Stomach smooth muscle (tissue), 2 donors: ENCODE data around the gene INPP5A.
"Not testable (repeated sequence)": the region's sequence is repeated elsewhere in the genome, so short reads cannot be mapped to it uniquely, and the experiment has no call there.

Experiments used
- H3K27ac ChIP-seq: one replicate; pipeline ENCODE4 v1.7.0; 2013; ENCODE audit warnings: mild to moderate bottlenecking, low read length, inconsistent platforms
- H3K27me3 ChIP-seq, 2 donors: one replicate each; pipeline ENCODE4 v1.7.0; 2013; ENCODE audit warnings: low read length in 2 of 2; ENCODE audit not compliant: insufficient read depth in 2 of 2, control insufficient read depth in 1 of 2
- H3K36me3 ChIP-seq, 2 donors: one replicate each; pipeline ENCODE4 v1.7.0; 2013; ENCODE audit warnings: low read length in 2 of 2; ENCODE audit not compliant: control insufficient read depth in 2 of 2, insufficient read depth in 2 of 2
- H3K4me1 ChIP-seq: one replicate; pipeline ENCODE4 v1.7.0; 2013; ENCODE audit warnings: low read length; ENCODE audit not compliant: control insufficient read depth, insufficient read depth
- H3K4me3 ChIP-seq, 2 donors: one replicate each; pipeline ENCODE4 v1.7.0; 2013; ENCODE audit warnings: low read length in 2 of 2
- H3K9ac ChIP-seq, 2 donors: one replicate each; pipeline ENCODE4 v1.7.0; 2013; ENCODE audit warnings: low read length in 2 of 2, mild to moderate bottlenecking in 1 of 2
- H3K9me3 ChIP-seq, 2 donors: one replicate each; pipeline ENCODE4 v1.7.0; 2013; ENCODE audit warnings: low read length in 2 of 2; ENCODE audit not compliant: control insufficient read depth in 2 of 2
- donor health status: healthy.
- donor health status: Pancreatic carcinoma.

Gene INPP5A

DNA sequence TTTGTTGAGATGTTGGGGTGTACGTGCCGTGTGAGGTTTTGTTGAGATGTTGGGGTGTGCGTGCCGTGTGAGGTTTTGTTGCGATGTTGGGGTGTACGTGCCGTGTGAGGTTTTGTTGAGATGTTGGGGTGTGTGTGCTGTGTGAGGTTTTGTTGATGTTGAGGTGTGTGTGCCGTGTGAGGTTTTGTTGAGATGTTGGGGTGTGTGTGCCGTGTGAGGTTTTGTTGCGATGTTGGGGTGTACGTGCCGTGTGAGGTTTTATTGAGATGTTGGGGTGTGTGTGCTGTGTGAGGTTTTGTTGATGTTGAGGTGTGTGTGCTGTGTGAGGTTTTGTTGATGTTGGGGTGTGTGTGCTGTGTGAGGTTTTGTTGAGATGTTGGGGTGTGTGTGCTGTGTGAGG lies 35.4 kb downstream of the INPP5A start:
- Histone ChIP-seq H3K4me1 (peaks cover 63% of the 10 kb centered on the region), H3K4me3 (peak overlapping the region in 1 of 2 donors; percentile 44)
- not testable (repeated sequence) for H3K9me3 ChIP-seq, H3K36me3 ChIP-seq, H3K9ac ChIP-seq, H3K27ac ChIP-seq, H3K27me3 ChIP-seq

DNA sequence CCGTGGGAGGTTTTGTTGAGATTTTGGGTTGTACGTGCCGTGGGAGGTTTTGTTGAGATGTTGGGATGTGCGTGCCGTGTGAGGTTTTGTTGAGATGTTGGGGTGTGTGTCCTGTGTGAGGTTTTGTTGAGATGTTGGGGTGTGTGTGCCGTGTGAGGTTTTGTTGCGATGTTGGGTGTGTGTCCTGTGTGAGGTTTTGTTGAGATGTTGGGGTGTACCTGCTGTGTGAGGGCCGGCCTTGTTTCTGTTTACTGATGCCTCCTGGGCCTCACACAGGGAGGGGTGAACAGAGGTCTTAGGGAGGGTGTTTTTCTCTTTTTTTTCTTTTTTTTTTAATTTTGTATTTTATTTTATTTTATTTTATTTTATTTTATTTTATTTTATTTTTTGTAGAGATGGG lies 36.7 kb downstream of the INPP5A start:
- Histone ChIP-seq H3K36me3 (no peaks in the 10 kb centered on the region), H3K27ac (no peak overlapping the region)

DNA sequence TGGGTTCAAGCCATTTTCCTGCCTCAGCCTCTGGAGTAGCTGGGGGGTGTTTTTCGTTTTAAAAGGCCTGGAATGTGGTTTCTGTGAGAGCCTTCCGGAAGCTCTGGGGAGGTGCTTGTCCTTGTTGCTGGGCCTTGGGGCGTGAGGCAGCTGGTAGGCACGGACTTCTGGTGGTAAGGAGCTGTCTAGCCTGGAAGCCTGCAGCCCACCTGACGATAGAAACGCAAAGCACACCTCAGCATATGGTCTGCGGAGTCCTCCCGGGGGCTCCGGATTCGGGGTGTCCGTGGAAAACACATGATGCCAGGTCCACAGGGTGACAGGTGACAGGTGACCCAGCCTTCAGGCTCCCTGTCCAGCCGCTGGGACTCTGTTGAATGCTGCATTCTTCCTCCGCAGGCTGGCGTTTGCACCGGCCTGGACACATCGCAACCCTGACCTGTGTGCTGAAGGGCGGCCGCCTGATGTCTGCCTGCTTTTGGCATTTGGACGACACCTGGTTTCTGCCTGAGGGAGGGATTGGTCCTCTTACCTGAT lies 37.3 kb downstream of the INPP5A start:
- H3K9me3 ChIP-seq, result no peaks in the 10 kb centered on the region
- peaks cover 82% of the 10 kb centered on the region for H3K4me1 ChIP-seq
- H3K27me3 ChIP-seq, result no peaks in the 10 kb centered on the region
- peak overlapping the region in 1 of 2 donors; percentile 13 for H3K9ac ChIP-seq
- peak overlapping the region; percentile 21 to 62 for H3K4me3 ChIP-seq
- H3K27ac ChIP-seq, result peak overlapping the region; percentile 74
- no peaks in the 10 kb centered on the region for H3K36me3 ChIP-seq

More for the DNA sequence above, 36.7 kb downstream of the INPP5A start:
- Histone ChIP-seq H3K4me3 (no peak overlapping the region), H3K9me3 (no peaks in the 10 kb centered on the region), H3K4me1 (peaks cover 76% of the 10 kb centered on the region), H3K27me3 (no peaks in the 10 kb centered on the region), H3K9ac (no peak overlapping the region)

DNA sequence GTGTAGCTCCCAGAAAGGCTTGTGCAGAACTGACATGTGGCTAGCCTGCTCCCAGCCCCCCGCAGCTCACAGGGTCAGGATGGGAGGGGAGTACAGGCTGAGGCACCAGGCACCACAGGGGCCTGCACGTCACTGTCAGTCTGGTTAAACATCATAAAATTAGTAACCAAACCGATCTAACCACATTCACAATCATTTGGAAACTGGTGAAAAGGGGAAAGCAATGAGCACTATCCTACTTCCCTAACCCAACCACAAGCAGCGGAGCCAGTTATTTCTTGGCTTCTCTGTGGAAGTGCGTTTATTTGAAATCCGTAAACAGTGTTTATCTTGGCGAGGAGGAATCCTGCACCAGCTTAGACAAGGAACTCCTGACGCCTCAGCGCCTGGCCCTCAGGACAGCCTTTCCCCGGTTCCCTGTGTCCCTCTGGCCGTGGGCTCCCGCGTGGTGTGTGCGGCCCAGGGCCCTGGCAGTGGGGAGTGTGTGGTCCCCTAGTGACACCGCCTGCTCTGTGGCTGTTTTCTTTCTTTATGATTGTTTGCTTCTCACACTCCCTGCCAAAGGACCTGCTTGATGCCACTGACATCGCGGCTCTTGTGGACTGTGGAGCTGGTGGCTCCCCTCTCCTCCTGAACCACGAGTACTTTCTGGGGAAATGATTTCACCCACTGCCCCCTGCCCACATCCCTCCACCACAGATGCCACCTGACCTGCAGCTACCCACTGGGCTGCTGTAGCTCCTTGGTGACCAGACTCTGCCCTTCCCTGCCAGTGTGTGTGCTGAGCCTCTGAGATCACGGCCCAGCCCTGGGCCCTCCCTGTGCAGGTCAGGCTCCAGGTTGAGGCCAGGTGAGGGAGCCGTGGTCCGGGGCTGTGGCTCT lies 38.0 kb downstream of the INPP5A start:
- H3K9me3 ChIP-seq, result no peaks in the 10 kb centered on the region
- peak overlapping the region; percentile 21 to 62 for H3K4me3 ChIP-seq
- H3K9ac ChIP-seq, result peak overlapping the region; percentile 7 to 13
- H3K27me3 ChIP-seq, result no peaks in the 10 kb centered on the region
- peaks cover 78% of the 10 kb centered on the region for H3K4me1 ChIP-seq
- H3K36me3 ChIP-seq, result no peaks in the 10 kb centered on the region
- peak overlapping the region; percentile 74 for H3K27ac ChIP-seq

DNA sequence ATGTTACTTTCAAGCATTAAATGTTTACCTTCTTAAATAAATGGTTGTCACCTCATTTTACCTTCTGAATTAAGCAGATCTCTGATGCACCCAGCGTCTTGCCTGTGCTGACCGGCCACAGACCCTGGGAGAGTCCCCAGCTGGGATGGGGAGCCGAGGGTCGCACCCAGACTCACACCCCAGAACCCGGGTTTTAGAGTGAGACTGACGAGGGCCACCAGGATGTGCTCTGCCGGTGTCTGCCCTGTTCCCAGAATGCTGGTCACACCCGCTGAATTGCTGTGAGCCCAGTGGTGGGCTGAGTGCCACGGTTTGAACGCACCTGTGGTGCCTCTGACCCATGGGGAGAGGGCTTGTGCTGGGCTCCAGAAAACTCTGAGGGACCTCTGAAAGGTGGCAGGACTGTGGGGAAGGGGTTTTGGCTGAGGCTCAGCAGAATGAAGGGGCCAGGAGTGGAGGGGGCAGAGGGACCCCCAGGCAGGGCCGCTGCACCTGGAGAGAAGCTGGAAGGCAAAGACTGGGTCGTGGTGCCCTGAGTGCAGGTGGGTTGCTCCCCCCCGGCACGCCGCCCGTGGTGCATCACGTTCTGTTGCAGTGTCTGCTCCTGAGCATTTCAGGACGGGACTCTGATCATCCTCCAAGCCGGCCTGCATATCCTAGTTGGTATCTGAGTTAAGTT lies 39.2 kb downstream of the INPP5A start:
- H3K4me3 ChIP-seq, result no peak overlapping the region
- H3K9me3 ChIP-seq, result no peaks in the 10 kb centered on the region
- no peaks in the 10 kb centered on the region for H3K27me3 ChIP-seq
- H3K27ac ChIP-seq, result no peak overlapping the region
- peak overlapping the region in 1 of 2 donors; percentile 26 for H3K9ac ChIP-seq
- H3K4me1 ChIP-seq, result peaks cover 65% of the 10 kb centered on the region
- H3K36me3 ChIP-seq, result no peaks in the 10 kb centered on the region

DNA sequence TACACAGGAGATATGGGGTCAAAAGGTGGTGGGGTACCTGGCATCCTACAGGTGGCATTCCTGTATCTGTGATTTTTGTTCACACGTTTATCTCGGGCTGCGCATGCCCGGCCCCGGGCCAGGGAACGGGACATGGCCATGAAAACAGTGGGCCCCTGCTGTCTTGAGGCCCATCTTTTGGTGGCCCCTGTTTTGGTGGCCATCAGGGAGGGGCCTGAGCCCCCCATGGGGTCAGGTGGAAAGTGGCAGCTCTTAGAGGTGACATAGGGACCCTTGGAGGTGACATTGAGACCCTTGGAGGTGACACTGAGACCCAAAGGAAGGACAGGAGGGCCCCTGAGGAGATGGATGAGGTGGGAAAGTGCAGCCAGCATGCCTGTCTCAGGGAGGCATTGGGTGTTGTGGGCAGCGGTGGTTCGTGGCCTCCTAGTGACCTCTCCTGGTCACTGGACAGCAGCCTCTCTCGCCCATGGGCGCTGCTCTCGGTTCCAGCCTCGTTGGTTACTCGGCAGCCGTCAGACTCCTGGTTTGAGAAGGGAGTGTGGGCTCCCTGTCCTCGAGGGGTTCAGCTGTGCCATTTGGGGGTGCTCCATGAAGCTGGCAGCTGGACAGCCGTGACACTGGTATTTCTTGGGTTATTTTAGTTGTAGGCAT lies 39.9 kb downstream of the INPP5A start:
- H3K27ac ChIP-seq, result no peak overlapping the region
- H3K4me1 ChIP-seq, result peaks cover 59% of the 10 kb centered on the region
- no peaks in the 10 kb centered on the region for H3K27me3 ChIP-seq
- H3K36me3 ChIP-seq, result no peaks in the 10 kb centered on the region
- H3K4me3 ChIP-seq, result peak overlapping the region in 1 of 2 donors; percentile 35
- no peaks in the 10 kb centered on the region for H3K9me3 ChIP-seq
- H3K9ac ChIP-seq, result no peak overlapping the region

DNA sequence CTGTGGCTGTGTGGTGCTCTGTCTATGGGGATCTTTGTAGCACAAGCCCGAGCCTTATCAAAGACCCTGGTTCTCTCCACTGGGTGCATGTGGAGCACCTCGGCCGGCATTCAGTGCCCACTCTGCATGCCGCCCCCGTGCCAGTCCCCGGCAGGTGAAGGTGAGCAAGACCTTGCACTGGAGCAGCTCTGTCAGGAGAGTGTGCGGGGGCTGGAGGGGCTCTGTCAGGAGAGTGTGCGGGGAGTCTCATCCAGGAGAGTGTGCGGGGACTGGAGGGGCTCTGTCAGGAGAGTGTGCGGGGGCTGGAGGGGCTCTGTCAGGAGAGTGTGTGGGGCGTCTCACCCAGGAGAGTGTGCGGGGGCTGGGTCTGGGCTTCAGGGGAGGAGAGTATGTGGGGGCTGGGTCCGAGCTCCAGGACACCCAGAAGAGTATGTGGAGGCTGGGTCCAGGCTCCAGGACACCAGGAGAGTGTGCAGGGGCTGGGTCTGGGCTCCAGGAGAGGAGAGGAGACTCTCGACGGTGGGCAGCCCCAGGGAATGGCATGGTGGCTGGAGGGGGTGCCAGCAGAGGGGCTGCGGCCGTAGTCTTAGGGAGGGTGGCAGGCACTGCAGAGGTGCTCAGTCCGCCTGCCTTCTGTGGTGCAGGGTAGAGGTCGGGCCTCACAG lies 40.8 kb downstream of the INPP5A start:
- Histone ChIP-seq H3K36me3 (no peaks in the 10 kb centered on the region), H3K27ac (peak overlapping the region; percentile 41), H3K4me3 (peak overlapping the region in 1 of 2 donors; percentile 61), H3K4me1 (peaks cover 62% of the 10 kb centered on the region), H3K9ac (no peak overlapping the region), H3K27me3 (no peaks in the 10 kb centered on the region), H3K9me3 (no peaks in the 10 kb centered on the region)

DNA sequence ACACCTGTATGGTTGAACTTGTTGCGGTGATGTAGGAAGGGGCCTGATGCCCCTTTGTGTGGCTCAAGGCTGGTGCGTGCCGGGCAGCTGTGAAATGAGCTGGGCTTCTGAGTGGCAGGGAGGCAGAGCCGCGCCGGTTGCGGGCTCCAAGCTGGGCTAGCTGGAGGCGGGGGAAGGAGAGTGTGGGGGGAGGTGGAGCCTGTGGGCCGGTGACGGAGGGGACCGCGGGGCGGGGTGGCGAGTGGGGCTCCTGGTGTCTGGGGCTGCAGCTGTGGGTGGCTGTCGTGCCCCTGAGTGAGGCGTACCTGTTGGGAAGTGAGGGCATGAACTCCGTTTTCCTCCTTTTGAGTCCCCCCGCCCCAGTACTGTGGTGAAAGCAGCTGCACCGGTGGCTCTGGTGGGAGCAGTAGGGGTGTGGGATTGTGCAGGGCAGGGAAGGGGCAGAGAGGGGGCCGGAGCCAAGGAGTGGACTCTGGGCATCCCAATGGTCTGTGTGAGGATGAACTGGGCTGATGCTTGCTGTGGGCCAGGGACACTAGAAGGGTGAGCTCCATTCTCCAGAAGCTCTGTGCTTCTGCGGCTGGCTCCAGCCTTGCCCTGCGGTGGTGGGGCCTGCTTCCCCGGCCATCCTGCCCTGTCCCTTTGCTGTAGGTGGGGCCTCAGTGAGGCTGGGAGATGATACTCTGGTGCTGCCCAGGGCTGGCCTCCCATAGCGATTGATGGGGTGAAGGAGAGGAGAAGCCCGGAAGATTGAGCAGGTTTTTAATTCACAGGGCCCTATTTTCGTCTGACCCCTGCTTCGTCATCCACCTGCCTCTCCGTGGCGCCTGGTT lies 41.7 kb downstream of the INPP5A start:
- H3K9ac ChIP-seq, result no peak overlapping the region
- H3K27ac ChIP-seq, result peak overlapping the region; percentile 41
- no peaks in the 10 kb centered on the region for H3K36me3 ChIP-seq
- no peaks in the 10 kb centered on the region for H3K27me3 ChIP-seq
- H3K4me3 ChIP-seq, result peak overlapping the region in 1 of 2 donors; percentile 61
- H3K9me3 ChIP-seq, result no peaks in the 10 kb centered on the region
- H3K4me1 ChIP-seq, result peaks cover 70% of the 10 kb centered on the region

DNA sequence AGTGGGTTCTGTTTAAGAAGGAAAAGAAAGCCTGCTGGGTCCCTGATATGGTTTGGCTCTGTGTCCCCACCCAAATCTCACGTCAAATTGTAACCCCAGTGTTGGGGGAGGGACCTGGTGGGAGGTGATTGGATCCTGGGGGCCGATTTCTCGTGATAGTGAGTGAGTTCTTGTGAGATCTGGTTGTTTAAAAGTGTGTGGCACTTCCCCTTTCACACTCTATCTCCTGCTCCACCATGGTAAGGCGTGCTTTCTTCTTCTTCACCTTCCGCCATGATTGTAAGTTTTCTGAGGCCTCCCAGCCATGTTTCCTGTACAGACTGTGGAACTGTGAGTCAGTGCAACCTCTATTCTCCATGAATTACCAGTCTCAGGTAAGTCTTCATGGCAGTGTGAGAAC lies 42.6 kb downstream of the INPP5A start:
- Histone ChIP-seq H3K9ac (no peak overlapping the region), H3K4me1 (peaks cover 68% of the 10 kb centered on the region), H3K27ac (no peak overlapping the region), H3K27me3 (no peaks in the 10 kb centered on the region), H3K9me3 (no peaks in the 10 kb centered on the region), H3K4me3 (no peak overlapping the region), H3K36me3 (no peaks in the 10 kb centered on the region)
